ENCODE results near the gene CNBD2. TPM values are rescaled to one million over a fixed set of nuclear protein-coding genes. Genes with fewer than 3 reads are reported as not detected.

Gene CNBD2
- total RNA-seq, 1 experiment from 2014 or later: 3.1 TPM

- Histone ChIP-seq H3K36me3 (ENCODE audit: insufficient read depth, low read length, poor library complexity, severe bottlenecking) (no peaks in the 10 kb centered on the region), H3K4me3 (ENCODE audit: low read depth, low read length, poor library complexity, severe bottlenecking) (peak overlapping the region; percentile 91), H3K4me1 (ENCODE audit: insufficient read depth, low read length, poor library complexity, severe bottlenecking) (peaks cover 9% of the 10 kb centered on the region), H3K9me3 (ENCODE audit: low read depth, low read length, poor library complexity, severe bottlenecking) (no peaks in the 10 kb centered on the region), H3K27ac (ENCODE audit: low read depth, low read length, poor library complexity, severe bottlenecking) (peak overlapping the region; percentile 97), H3K27me3 (replicated peaks; ENCODE audit: insufficient read depth, low read depth, low read length, poor library complexity) (no peaks in the 10 kb centered on the region)
- no peak for TF ChIP-seq CTCF (conservative IDR thresholded peaks at IDR 0.05; ENCODE audit: low read depth, low read length)
- TF ChIP-seq EZH2 (IDR thresholded peaks at IDR 0.05; ENCODE audit: borderline replicate concordance, low read depth, low read length, poor library complexity, severe bottlenecking): no peak
- CTCF ChIA-PET: interaction anchor here (0.5 to 1.3 kb wide), 8 partner anchors 10 to 352 kb away, joined by 3 to 9 read pairs (median 5); no protein-coding TSS in a partner anchor
- TSS peak; percentile 71 for BruUV-seq (replicated peaks)
- POLR2A ChIA-PET (ENCODE audit: low non-redundant PET): interaction anchor here (0.6 kb wide), 3 partner anchors 25 to 154 kb away, joined by 7 to 21 read pairs (median 11); no protein-coding TSS in a partner anchor
- peak; percentile 61 for DNase-seq (ENCODE audit: low spot score)
- intact Hi-C loops (cut with micrococcal nuclease; ENCODE audit: unreplicated experiment): no loop called here
These were observed 14.8 kb upstream of the CNBD2 start for GRCh38 chr20:35953387-35954199.

- TF ChIP-seq CTCF (conservative IDR thresholded peaks at IDR 0.05; ENCODE audit: low read depth, low read length) (peak; percentile 100), EZH2 (IDR thresholded peaks at IDR 0.05; ENCODE audit: borderline replicate concordance, low read depth, low read length, poor library complexity, severe bottlenecking) (no peak)
- Histone ChIP-seq H3K4me1 (ENCODE audit: insufficient read depth, low read length, poor library complexity, severe bottlenecking) (peaks cover 9% of the 10 kb centered on the region), H3K27ac (ENCODE audit: low read depth, low read length, poor library complexity, severe bottlenecking) (peak within 1 kb of the TSS; percentile 97), H3K4me3 (ENCODE audit: low read depth, low read length, poor library complexity, severe bottlenecking) (peak within 1 kb of the TSS; percentile 91), H3K27me3 (replicated peaks; ENCODE audit: insufficient read depth, low read depth, low read length, poor library complexity) (no peaks in the 10 kb centered on the region), H3K9me3 (ENCODE audit: low read depth, low read length, poor library complexity, severe bottlenecking) (no peaks in the 10 kb centered on the region), H3K36me3 (ENCODE audit: insufficient read depth, low read length, poor library complexity, severe bottlenecking) (no peaks in the 10 kb centered on the region)
- ChIA-PET POLR2A (ENCODE audit: low non-redundant PET) (interaction anchor here (0.5 to 0.6 kb wide), 4 partner anchors 24 to 419 kb away, joined by 5 to 21 read pairs (median 9); no protein-coding TSS in a partner anchor), CTCF (interaction anchor here (0.5 to 1.3 kb wide), 9 partner anchors 11 to 1034 kb away, joined by 3 to 9 read pairs (median 5); no protein-coding TSS in a partner anchor)
- BruUV-seq (replicated peaks): no TSS peak
- peak; percentile 98 for DNase-seq (ENCODE audit: low spot score)
- intact Hi-C loops (cut with micrococcal nuclease; ENCODE audit: unreplicated experiment): no loop called here
These were observed 14.0 kb upstream of the CNBD2 start, which contains the start of gene SCAND1 for GRCh38 chr20:35954200-35954906. Gene SCAND1 (minus strand): TSS chr20:35954502. CDS start chr20:35954284, 218 bp downstream.

- Histone ChIP-seq H3K36me3 (ENCODE audit: insufficient read depth, low read length, poor library complexity, severe bottlenecking) (no peaks in the 10 kb centered on the region), H3K4me1 (ENCODE audit: insufficient read depth, low read length, poor library complexity, severe bottlenecking) (peaks cover 9% of the 10 kb centered on the region), H3K27ac (ENCODE audit: low read depth, low read length, poor library complexity, severe bottlenecking) (peak overlapping the region; percentile 97), H3K27me3 (replicated peaks; ENCODE audit: insufficient read depth, low read depth, low read length, poor library complexity) (no peaks in the 10 kb centered on the region), H3K9me3 (ENCODE audit: low read depth, low read length, poor library complexity, severe bottlenecking) (no peaks in the 10 kb centered on the region), H3K4me3 (ENCODE audit: low read depth, low read length, poor library complexity, severe bottlenecking) (peak overlapping the region; percentile 91)
- peak; percentile 35 for DNase-seq (ENCODE audit: low spot score)
- TF ChIP-seq CTCF (conservative IDR thresholded peaks at IDR 0.05; ENCODE audit: low read depth, low read length) (no peak), EZH2 (IDR thresholded peaks at IDR 0.05; ENCODE audit: borderline replicate concordance, low read depth, low read length, poor library complexity, severe bottlenecking) (no peak)
- POLR2A ChIA-PET (ENCODE audit: low non-redundant PET): interaction anchor here (0.6 kb wide), 1 partner anchor 213 kb away, joined by 3 read pairs; the partner anchor contains the start of gene RBM39
- intact Hi-C loops (cut with micrococcal nuclease; ENCODE audit: unreplicated experiment): no loop called here
- CTCF ChIA-PET: interaction anchor here (0.6 to 1.3 kb wide), 4 partner anchors 36 to 1033 kb away, joined by 4 to 7 read pairs (median 4); no protein-coding TSS in a partner anchor
- TSS peak; percentile 88 for BruUV-seq (replicated peaks)
These were observed 13.5 kb upstream of the CNBD2 start for GRCh38 chr20:35954907-35955251.

All from A673 (cell line).